Neural progenitor cell (in vitro differentiated cells): ENCODE results near the gene ADAMTSL5. TPM values are rescaled to one million over a fixed set of nuclear protein-coding genes. Genes with fewer than 3 reads are reported as not detected.

Source experiments
- DNase-seq: peaks from one replicate; pipeline ENCODE4 v3.0.0-alpha.2; 2016; ENCODE audit warnings: low spot score
- H2AFZ ChIP-seq: fragments of 200-600 bp; sonication (generic); replicated peaks from 2 replicates; pipeline ENCODE4 v1.6.1; 2016; ENCODE audit warnings: antibody characterized with exemption
- H3F3A ChIP-seq: fragments of 200-600 bp; sonication (generic); 2 replicates; pipeline ENCODE4 v1.6.1; 2016; ENCODE audit warnings: antibody characterized with exemption, low read depth
- H3K27ac ChIP-seq: fragments of 200-600 bp; sonication (generic); 2 replicates; pipeline ENCODE4 v1.5.1; 2016; ENCODE audit warnings: mild to moderate bottlenecking
- H3K27me3 ChIP-seq: fragments of 200-600 bp; sonication (generic); 2 replicates; pipeline ENCODE4 v1.6.1; 2016; ENCODE audit warnings: mild to moderate bottlenecking, moderate library complexity
- H3K36me3 ChIP-seq: fragments of 200-600 bp; sonication (generic); 2 replicates; pipeline ENCODE4 v1.5.1; 2016
- H3K4me1 ChIP-seq: fragments of 200-600 bp; sonication (generic); 2 replicates; pipeline ENCODE4 v1.6.1; 2016; ENCODE audit warnings: mixed run types
- H3K4me2 ChIP-seq: fragments of 200-600 bp; sonication (generic); 2 replicates; pipeline ENCODE4 v1.6.1; 2016
- H3K4me3 ChIP-seq: fragments of 200-600 bp; sonication (generic); 2 replicates; pipeline ENCODE4 v1.5.1; 2016
- H3K79me2 ChIP-seq: fragments of 200-600 bp; sonication (generic); 2 replicates; pipeline ENCODE4 v1.6.1; 2016; ENCODE audit warnings: low read depth
- H3K9ac ChIP-seq: fragments of 200-600 bp; sonication (generic); 2 replicates; pipeline ENCODE4 v1.6.1; 2016
- H3K9me3 ChIP-seq: fragments of 200-600 bp; sonication (generic); 2 replicates; pipeline ENCODE4 v1.5.1; 2016; ENCODE audit warnings: low read depth
- H4K20me1 ChIP-seq: fragments of 200-600 bp; sonication (generic); 2 replicates; pipeline ENCODE4 v1.6.1; 2016; ENCODE audit warnings: low read depth
- H3K27ac Mint-ChIP-seq: 3 replicates; pipeline ENCODE4 v1.8.0; 2021; ENCODE audit warnings: mixed read lengths
- H3K27me3 Mint-ChIP-seq: 2 replicates; pipeline ENCODE4 v1.8.0; 2022; ENCODE audit warnings: low read depth, mild to moderate bottlenecking, inconsistent platforms, moderate library complexity, mixed read lengths; ENCODE audit not compliant: insufficient read depth
- H3K36me3 Mint-ChIP-seq: 3 replicates; pipeline ENCODE4 v1.8.0; 2021; ENCODE audit warnings: mixed read lengths
- H3K4me1 Mint-ChIP-seq: 3 replicates; pipeline ENCODE4 v1.8.0; 2021; ENCODE audit warnings: mixed read lengths
- H3K4me3 Mint-ChIP-seq: 3 replicates; pipeline ENCODE4 v1.8.0; 2021; ENCODE audit warnings: mild to moderate bottlenecking, moderate library complexity, mixed read lengths
- H3K9me3 Mint-ChIP-seq: 3 replicates; pipeline ENCODE4 v1.8.0; 2020; ENCODE audit warnings: mixed read lengths
- CTCF ChIP-seq: fragments of 200-600 bp; sonication (generic); IDR thresholded peaks from 2 replicates; pipeline ENCODE4 v1.5.1; 2017; ENCODE audit warnings: antibody characterized with exemption, mild to moderate bottlenecking
- EZH2 ChIP-seq: fragments of 200-600 bp; sonication (generic); IDR thresholded peaks from 2 replicates; pipeline ENCODE4 v1.6.1; 2017; ENCODE audit warnings: antibody characterized with exemption, mild to moderate bottlenecking, moderate library complexity
- EZH2phosphoT487 ChIP-seq: fragments of 200-600 bp; sonication (generic); IDR thresholded peaks from 2 replicates; pipeline ENCODE4 v1.6.1; 2017; ENCODE audit warnings: antibody characterized with exemption
- total RNA-seq: library from RNA; depleted of rRNA; stranded (reverse); fragments of >200 nt; gene quantifications from 2 replicates; pipeline ENCODE4 v1.2.3, GENCODE V29; 2015; ENCODE audit warnings: low replicate concordance

ADAMTSL5 gene
- total RNA-seq, 1 donor from 2014 or later = 0.13 TPM

GRCh38 chr19:1474765-1475351, 38.0 kb downstream of the ADAMTSL5 start:
- no peak for DNase-seq
- Histone ChIP-seq H3K27me3 (peaks cover 44% of the 10 kb centered on the region), H3K79me2 (peaks cover 29% of the 10 kb centered on the region), H3K9me3 (no peaks in the 10 kb centered on the region), H3K4me2 (no peak overlapping the region), H3K36me3 (no peaks in the 10 kb centered on the region), H3K27ac (no peak overlapping the region), H2AFZ (no peak overlapping the region), H3K4me1 (peaks cover 31% of the 10 kb centered on the region), H4K20me1 (peaks cover 90% of the 10 kb centered on the region), H3F3A (peaks cover 27% of the 10 kb centered on the region), H3K9ac (no peak overlapping the region), H3K4me3 (no peak overlapping the region)
- H3K4me1 Mint-ChIP-seq = peaks cover 11% of the 10 kb centered on the region
- H3K27me3 Mint-ChIP-seq = peaks cover 16% of the 10 kb centered on the region
- H3K4me3 Mint-ChIP-seq = peak overlapping the region; percentile 30
- no peaks in the 10 kb centered on the region for H3K9me3 Mint-ChIP-seq
- H3K36me3 Mint-ChIP-seq = peaks cover 2% of the 10 kb centered on the region
- TF ChIP-seq CTCF (no peak), EZH2 (no peak), EZH2phosphoT487 (no peak)
- H3K27ac Mint-ChIP-seq = no peak overlapping the region

- no peak for TF ChIP-seq EZH2phosphoT487
- TF ChIP-seq CTCF = no peak
- TF ChIP-seq EZH2 = no peak
- no peak for DNase-seq
- no peak overlapping the region for H3K27ac Mint-ChIP-seq
- peaks cover 2% of the 10 kb centered on the region for H3K36me3 Mint-ChIP-seq
- H3K4me3 Mint-ChIP-seq = no peak overlapping the region
- peaks cover 34% of the 10 kb centered on the region for H3K4me1 ChIP-seq
- H3K4me3 ChIP-seq = no peak overlapping the region
- peaks cover 16% of the 10 kb centered on the region for H3K27me3 Mint-ChIP-seq
- H2AFZ ChIP-seq = no peak overlapping the region
- H4K20me1 ChIP-seq = peaks cover 94% of the 10 kb centered on the region
- H3K4me2 ChIP-seq = no peak overlapping the region
- no peaks in the 10 kb centered on the region for H3K9me3 Mint-ChIP-seq
- H3K9me3 ChIP-seq = no peaks in the 10 kb centered on the region
- H3K27me3 ChIP-seq = peaks cover 51% of the 10 kb centered on the region
- peaks cover 29% of the 10 kb centered on the region for H3K79me2 ChIP-seq
- H3K36me3 ChIP-seq = no peaks in the 10 kb centered on the region
- no peak overlapping the region for H3K27ac ChIP-seq
- no peak overlapping the region for H3K9ac ChIP-seq
- H3K4me1 Mint-ChIP-seq = peaks cover 8% of the 10 kb centered on the region
- peaks cover 24% of the 10 kb centered on the region for H3F3A ChIP-seq
Measured at GRCh38 chr19:1474011-1474764, 38.6 kb downstream of the ADAMTSL5 start.

GRCh38 chr19:1473085-1473851, 39.6 kb downstream of the ADAMTSL5 start:
- peaks cover 6% of the 10 kb centered on the region for H3K4me1 Mint-ChIP-seq
- TF ChIP-seq EZH2 (no peak), EZH2phosphoT487 (no peak), CTCF (no peak)
- H3K36me3 Mint-ChIP-seq = peaks cover 2% of the 10 kb centered on the region
- H3K27me3 Mint-ChIP-seq = peaks cover 21% of the 10 kb centered on the region
- H3K9me3 Mint-ChIP-seq = no peaks in the 10 kb centered on the region
- Histone ChIP-seq H3K27me3 (peaks cover 60% of the 10 kb centered on the region), H3K4me2 (no peak overlapping the region), H3F3A (peaks cover 30% of the 10 kb centered on the region), H3K79me2 (peaks cover 22% of the 10 kb centered on the region), H3K9me3 (no peaks in the 10 kb centered on the region), H3K9ac (no peak overlapping the region), H3K36me3 (no peaks in the 10 kb centered on the region), H2AFZ (no peak overlapping the region), H3K27ac (no peak overlapping the region), H4K20me1 (peaks cover 95% of the 10 kb centered on the region), H3K4me1 (peaks cover 32% of the 10 kb centered on the region), H3K4me3 (no peak overlapping the region)
- DNase-seq = no peak
- peak overlapping the region; percentile 46 for H3K4me3 Mint-ChIP-seq
- peak overlapping the region; percentile 59 for H3K27ac Mint-ChIP-seq
